Bone marrow (tissue), 2 donors: Measurements from ENCODE around the gene SCEL.
"Not testable (repeated sequence)": the region's sequence is repeated elsewhere in the genome, so short reads cannot be mapped to it uniquely, and the experiment has no call there.

Source experiments
- DNase-seq, 2 donors: peaks; one replicate each; lab custom pipeline; 2025; lab: John Stamatoyannopoulos, UW

Gene SCEL

GRCh38 chr13:77662301-77662700 is 126.8 kb downstream of the SCEL start:
- DNase-seq = not testable (repeated sequence)

- not testable (repeated sequence) for DNase-seq
These were observed 127.3 kb downstream of the SCEL start for GRCh38 chr13:77662831-77663230.

DNA sequence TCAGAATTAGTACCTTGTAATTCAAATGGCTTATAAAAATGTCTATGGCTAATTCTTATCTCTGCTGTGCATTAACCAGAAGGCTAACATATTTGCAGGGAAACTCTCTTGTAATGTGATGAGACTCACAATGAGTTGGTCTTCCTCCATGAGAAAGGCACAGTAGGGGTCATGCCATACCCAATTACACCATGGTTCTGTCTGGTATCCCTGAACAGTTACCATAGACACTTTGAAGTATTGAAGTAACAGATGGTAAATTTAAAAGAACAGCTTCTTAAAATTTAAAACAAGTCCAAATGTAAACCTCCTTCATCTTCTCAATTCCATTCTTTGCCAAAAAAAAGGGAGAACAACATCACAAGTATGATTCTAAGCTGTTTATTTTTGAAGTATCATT is 139.3 kb downstream of the SCEL start:
- no peak for DNase-seq

- DNase-seq = no peak
These were observed 143.3 kb downstream of the SCEL start for GRCh38 chr13:77678691-77679235.

GRCh38 chr13:77687799-77688198 is 152.3 kb downstream of the SCEL start:
- DNase-seq = no peak

- DNase-seq = no peak
These were observed 156.4 kb downstream of the SCEL start for GRCh38 chr13:77691871-77692270.

- DNase-seq = no peak
These were observed 157.4 kb downstream of the SCEL start for GRCh38 chr13:77692746-77693448.

- no peak for DNase-seq
These were observed 158.0 kb downstream of the SCEL start for GRCh38 chr13:77693449-77693940.
